ENCODE data around the gene ROGDI. TPM values are rescaled to one million over a fixed set of nuclear protein-coding genes. Genes with fewer than 3 reads are reported as not detected.

The ROGDI gene
- total and polyA plus RNA-seq, 2 donors from 2014 or later = 20.8 to 86.1 TPM

GRCh38 chr16:4765511-4766474 lies 36.6 kb downstream of the ROGDI start:
- intact Hi-C loops (cut with DNase I) = no loop called here
- DNase-seq (no peak), FAIRE-seq (no peak)
- TF ChIP-seq CTCF (IDR thresholded peaks at IDR 0.05; ENCODE audit: borderline replicate concordance, extremely low read depth, insufficient read depth) = no peak
- H3K27ac ChIP-seq (ENCODE audit: low read depth in 2 of 2, low read length in 2 of 2) = no peak overlapping the region
- H3K27me3 ChIP-seq (ENCODE audit: control insufficient read depth, insufficient read depth, low read length) = no peaks in the 10 kb centered on the region
- peak overlapping the region in 2 of 3 donors; percentile 54 to 86 for H3K9ac ChIP-seq (ENCODE audit: low read length in 3 of 3)
- peaks cover 0 to 13% (median 6%) of the 10 kb centered on the region in 3 donors for H3K36me3 ChIP-seq (ENCODE audit: control insufficient read depth in 2 of 3, insufficient read depth in 3 of 3, low read length in 3 of 3)
- peaks cover 0 to 16% (median 4%) of the 10 kb centered on the region in 3 donors for H3K4me1 ChIP-seq (ENCODE audit: control insufficient read depth in 2 of 3, insufficient read depth in 2 of 3, low read depth in 1 of 3, low read length in 3 of 3)
- H3K4me3 ChIP-seq (ENCODE audit: low read length in 3 of 3) = peak overlapping the region; percentile 69 to 79 (median 77)
- H3K9me3 ChIP-seq (ENCODE audit: control insufficient read depth in 2 of 3, insufficient read depth in 1 of 3, low read length in 3 of 3) = no peaks in the 10 kb centered on the region

GRCh38 chr16:4763791-4764190 lies 38.6 kb downstream of the ROGDI start:
- Histone ChIP-seq H3K27me3 (ENCODE audit: control insufficient read depth, insufficient read depth, low read length) (no peaks in the 10 kb centered on the region), H3K36me3 (ENCODE audit: control insufficient read depth in 2 of 3, insufficient read depth in 3 of 3, low read length in 3 of 3) (peaks cover 0 to 32% (median 15%) of the 10 kb centered on the region in 3 donors)
- FAIRE-seq = no peak

GRCh38 chr16:4762205-4762604 lies 40.2 kb downstream of the ROGDI start:
- no peaks in the 10 kb centered on the region for H3K9me3 ChIP-seq (ENCODE audit: control insufficient read depth in 2 of 3, insufficient read depth in 1 of 3, low read length in 3 of 3)
- no peak for TF ChIP-seq CTCF (IDR thresholded peaks at IDR 0.05; ENCODE audit: borderline replicate concordance, extremely low read depth, insufficient read depth)
- DNase-seq (no peak), FAIRE-seq (no peak)
- H3K27ac ChIP-seq (ENCODE audit: low read depth in 2 of 2, low read length in 2 of 2) = no peak overlapping the region
- H3K9ac ChIP-seq (ENCODE audit: low read length in 3 of 3) = no peak overlapping the region
- no peak overlapping the region for H3K4me3 ChIP-seq (ENCODE audit: low read length in 3 of 3)
- intact Hi-C loops (cut with DNase I) = no loop called here
- H3K4me1 ChIP-seq (ENCODE audit: control insufficient read depth in 2 of 3, insufficient read depth in 2 of 3, low read depth in 1 of 3, low read length in 3 of 3) = peaks cover 0 to 14% (median 0%) of the 10 kb centered on the region in 3 donors
- H3K36me3 ChIP-seq (ENCODE audit: control insufficient read depth in 2 of 3, insufficient read depth in 3 of 3, low read length in 3 of 3) = peaks cover 0 to 36% (median 15%) of the 10 kb centered on the region in 3 donors
- no peaks in the 10 kb centered on the region for H3K27me3 ChIP-seq (ENCODE audit: control insufficient read depth, insufficient read depth, low read length)

More at GRCh38 chr16:4763791-4764190, 38.6 kb downstream of the ROGDI start:
- no peak for TF ChIP-seq CTCF (IDR thresholded peaks at IDR 0.05; ENCODE audit: borderline replicate concordance, extremely low read depth, insufficient read depth)
- H3K27ac ChIP-seq (ENCODE audit: low read depth in 2 of 2, low read length in 2 of 2) = no peak overlapping the region
- H3K4me1 ChIP-seq (ENCODE audit: control insufficient read depth in 2 of 3, insufficient read depth in 2 of 3, low read depth in 1 of 3, low read length in 3 of 3) = peaks cover 0 to 14% (median under 1%) of the 10 kb centered on the region in 3 donors
- H3K4me3 ChIP-seq (ENCODE audit: low read length in 3 of 3) = no peak overlapping the region
- intact Hi-C loops (cut with DNase I) = no loop called here
- H3K9me3 ChIP-seq (ENCODE audit: control insufficient read depth in 2 of 3, insufficient read depth in 1 of 3, low read length in 3 of 3) = no peaks in the 10 kb centered on the region
- no peak overlapping the region for H3K9ac ChIP-seq (ENCODE audit: low read length in 3 of 3)
- no peak for DNase-seq

Measured in kidney (tissue), 14 donors.